ENCODE data around the gene CXCL17.

CXCL17 gene

GRCh38 chr19:42478765-42479311 is 36.1 kb upstream of the CXCL17 start:
- no peak overlapping the region for H2AFZ ChIP-seq (ENCODE audit: low read depth, low read length)
- DNase-seq (no peak), ATAC-seq (ENCODE audit: insufficient read depth, low read depth) (no peak)
- no peaks in the 10 kb centered on the region for H3K36me3 ChIP-seq (ENCODE audit: insufficient read depth, low read length)
- no peaks in the 10 kb centered on the region; the same call in 1 of the 2 replicates for H4K20me1 ChIP-seq (ENCODE audit: insufficient read depth, low read length)
- no peak overlapping the region for H3K4me2 ChIP-seq (ENCODE audit: insufficient read depth, low read length)
- H3K79me2 ChIP-seq (ENCODE audit: insufficient read depth, low read length), result no peaks in the 10 kb centered on the region
- no peaks in the 10 kb centered on the region for H3K27me3 ChIP-seq (ENCODE audit: insufficient read depth, low read length, poor library complexity)
- no peak overlapping the region for H3K9ac ChIP-seq (ENCODE audit: low read depth, low read length)
- H3K27ac ChIP-seq (ENCODE audit: low read length), result no peak overlapping the region
- H3K4me3 ChIP-seq (ENCODE audit: low read depth in 1 of 2, low read length in 2 of 2), result no peak overlapping the region
- TF ChIP-seq EZH2 (IDR thresholded peaks at IDR 0.05; ENCODE audit: borderline replicate concordance, low read depth, low read length, severe bottlenecking) (no peak), CTCF (IDR thresholded peaks at IDR 0.05; ENCODE audit: borderline replicate concordance, extremely low read depth, low read length, poor library complexity, severe bottlenecking) (no peak)
- H3K4me1 ChIP-seq (ENCODE audit: insufficient read depth, low read length), result no peaks in the 10 kb centered on the region
- H3K9me3 ChIP-seq (ENCODE audit: insufficient read depth, low read length, severe bottlenecking), result no peaks in the 10 kb centered on the region

- Histone ChIP-seq H3K4me1 (ENCODE audit: insufficient read depth, low read length) (no peaks in the 10 kb centered on the region), H3K9ac (ENCODE audit: low read depth, low read length) (no peak overlapping the region), H3K36me3 (ENCODE audit: insufficient read depth, low read length) (no peaks in the 10 kb centered on the region), H3K4me3 (ENCODE audit: low read depth in 1 of 2, low read length in 2 of 2) (no peak overlapping the region), H3K79me2 (ENCODE audit: insufficient read depth, low read length) (no peaks in the 10 kb centered on the region), H3K4me2 (ENCODE audit: insufficient read depth, low read length) (no peak overlapping the region), H2AFZ (ENCODE audit: low read depth, low read length) (no peak overlapping the region), H3K27me3 (ENCODE audit: insufficient read depth, low read length, poor library complexity) (no peaks in the 10 kb centered on the region), H3K9me3 (ENCODE audit: insufficient read depth, low read length, severe bottlenecking) (no peaks in the 10 kb centered on the region), H4K20me1 (ENCODE audit: insufficient read depth, low read length) (no peaks in the 10 kb centered on the region; the same call in 1 of the 2 replicates), H3K27ac (ENCODE audit: low read length) (no peak overlapping the region)
- no peak for TF ChIP-seq CTCF (IDR thresholded peaks at IDR 0.05; ENCODE audit: borderline replicate concordance, extremely low read depth, low read length, poor library complexity, severe bottlenecking)
- TF ChIP-seq EZH2 (IDR thresholded peaks at IDR 0.05; ENCODE audit: borderline replicate concordance, low read depth, low read length, severe bottlenecking), result no peak
- DNase-seq, result no peak
- ATAC-seq (ENCODE audit: insufficient read depth, low read depth), result no peak
Measured at GRCh38 chr19:42477933-42478332, 35.2 kb upstream of the CXCL17 start.

- DNase-seq (no peak), ATAC-seq (ENCODE audit: insufficient read depth, low read depth) (no peak)
- Histone ChIP-seq H3K27me3 (ENCODE audit: insufficient read depth, low read length, poor library complexity) (no peaks in the 10 kb centered on the region), H3K79me2 (ENCODE audit: insufficient read depth, low read length) (no peaks in the 10 kb centered on the region), H3K4me1 (ENCODE audit: insufficient read depth, low read length) (no peaks in the 10 kb centered on the region), H4K20me1 (ENCODE audit: insufficient read depth, low read length) (no peaks in the 10 kb centered on the region; the same call in 1 of the 2 replicates), H2AFZ (ENCODE audit: low read depth, low read length) (no peak overlapping the region), H3K36me3 (ENCODE audit: insufficient read depth, low read length) (no peaks in the 10 kb centered on the region), H3K27ac (ENCODE audit: low read length) (no peak overlapping the region), H3K4me2 (ENCODE audit: insufficient read depth, low read length) (no peak overlapping the region), H3K9me3 (ENCODE audit: insufficient read depth, low read length, severe bottlenecking) (no peaks in the 10 kb centered on the region), H3K9ac (ENCODE audit: low read depth, low read length) (no peak overlapping the region), H3K4me3 (ENCODE audit: low read depth in 1 of 2, low read length in 2 of 2) (no peak overlapping the region)
- TF ChIP-seq CTCF (IDR thresholded peaks at IDR 0.05; ENCODE audit: borderline replicate concordance, extremely low read depth, low read length, poor library complexity, severe bottlenecking), result no peak
- no peak for TF ChIP-seq EZH2 (IDR thresholded peaks at IDR 0.05; ENCODE audit: borderline replicate concordance, low read depth, low read length, severe bottlenecking)
Measured at GRCh38 chr19:42477117-42477516, 34.4 kb upstream of the CXCL17 start.
